HepG2 (cell line): ENCODE results near the gene TOR1A.

Source experiments
- CTCF ChIP-seq: sonication (generic); formaldehyde crosslinking; IDR thresholded peaks from 2 replicates; pipeline ENCODE4 v1.5.0; 2020; ENCODE audit warnings: mild to moderate bottlenecking, missing genetic modification reagents, moderate library complexity
- EED ChIP-seq: sonication (generic); formaldehyde crosslinking; IDR thresholded peaks from 2 replicates; pipeline ENCODE4 v1.5.0; 2020; ENCODE audit warnings: mild to moderate bottlenecking, missing genetic modification reagents
- FOXJ3 ChIP-seq: sonication (generic); formaldehyde crosslinking; IDR thresholded peaks from 2 replicates; pipeline ENCODE4 v1.4.0; 2020; ENCODE audit warnings: missing genetic modification reagents, mild to moderate bottlenecking, borderline replicate concordance
- HCFC1 ChIP-seq: fragments of 150-350 bp; IDR thresholded peaks from 2 replicates; pipeline ENCODE4 v1.6.1; 2014; ENCODE audit warnings: low read depth, low read length
- HNRNPK ChIP-seq: fragments of 200-400 bp; formaldehyde crosslinking; IDR thresholded peaks from 2 replicates; pipeline ENCODE4 v1.6.1; 2018; ENCODE audit warnings: low read length, low read depth, moderate library complexity, mild to moderate bottlenecking; ENCODE audit not compliant: poor library complexity, severe bottlenecking
- MAX ChIP-seq: IDR thresholded peaks from 2 replicates; pipeline ENCODE4 v1.6.1; 2012; ENCODE audit warnings: inconsistent platforms
- MZF1 ChIP-seq: sonication (generic); formaldehyde crosslinking; IDR thresholded peaks from 2 replicates; pipeline ENCODE4 v1.8.1; 2023; ENCODE audit warnings: mild to moderate bottlenecking, missing genetic modification reagents, borderline replicate concordance
- PHF20 ChIP-seq: sonication (generic); formaldehyde crosslinking; IDR thresholded peaks from 2 replicates; pipeline ENCODE4 v1.5.0; 2020; ENCODE audit warnings: mild to moderate bottlenecking, missing genetic modification reagents
- POLR2G ChIP-seq: fragments of 200-400 bp; formaldehyde crosslinking; IDR thresholded peaks from 2 replicates; pipeline ENCODE4 v1.6.1; 2018; ENCODE audit warnings: mild to moderate bottlenecking, low read depth, low read length, moderate library complexity
- SMC3 ChIP-seq: IDR thresholded peaks from 2 replicates; pipeline ENCODE4 v1.6.1; 2011; ENCODE audit warnings: low read length, improper control_type of control experiment
- SP4 ChIP-seq: sonication (generic); formaldehyde crosslinking; IDR thresholded peaks from 2 replicates; pipeline ENCODE4 v1.8.1; 2023; ENCODE audit warnings: mild to moderate bottlenecking, missing genetic modification reagents
- TF ChIP-seq, protein P1 (sequence below): sonication (generic); formaldehyde crosslinking; IDR thresholded peaks from 2 replicates; pipeline ENCODE4 v1.4.0; 2020; ENCODE audit warnings: missing genetic modification reagents

GRCh38 chr9:129823935-129824601, at the start of gene TOR1A:
- TF ChIP-seq PHF20: peak; percentile 92
- peak; percentile 92 for TF ChIP-seq SP4 (CRISPR knock-in tag)
- TF ChIP-seq MAX: peak; percentile 92
- TF ChIP-seq, protein P1, sequence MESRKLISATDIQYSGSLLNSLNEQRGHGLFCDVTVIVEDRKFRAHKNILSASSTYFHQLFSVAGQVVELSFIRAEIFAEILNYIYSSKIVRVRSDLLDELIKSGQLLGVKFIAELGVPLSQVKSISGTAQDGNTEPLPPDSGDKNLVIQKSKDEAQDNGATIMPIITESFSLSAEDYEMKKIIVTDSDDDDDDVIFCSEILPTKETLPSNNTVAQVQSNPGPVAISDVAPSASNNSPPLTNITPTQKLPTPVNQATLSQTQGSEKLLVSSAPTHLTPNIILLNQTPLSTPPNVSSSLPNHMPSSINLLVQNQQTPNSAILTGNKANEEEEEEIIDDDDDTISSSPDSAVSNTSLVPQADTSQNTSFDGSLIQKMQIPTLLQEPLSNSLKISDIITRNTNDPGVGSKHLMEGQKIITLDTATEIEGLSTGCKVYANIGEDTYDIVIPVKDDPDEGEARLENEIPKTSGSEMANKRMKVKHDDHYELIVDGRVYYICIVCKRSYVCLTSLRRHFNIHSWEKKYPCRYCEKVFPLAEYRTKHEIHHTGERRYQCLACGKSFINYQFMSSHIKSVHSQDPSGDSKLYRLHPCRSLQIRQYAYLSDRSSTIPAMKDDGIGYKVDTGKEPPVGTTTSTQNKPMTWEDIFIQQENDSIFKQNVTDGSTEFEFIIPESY (CRISPR knock-in tag): peak; percentile 33
- no peak for TF ChIP-seq MZF1 (CRISPR knock-in tag)
- peak; percentile 74; the same call in 1 of the 2 replicates for TF ChIP-seq FOXJ3
- 0 out of 2 replicates have a peak, but pooled peaks have one; percentile 2 for TF ChIP-seq CTCF (CRISPR knock-in tag)
- TF ChIP-seq HNRNPK: no peak
- peak; percentile 90 for TF ChIP-seq POLR2G
- peak; percentile 89 for TF ChIP-seq HCFC1
- no peak for TF ChIP-seq SMC3
- TF ChIP-seq EED: peak; percentile 85; the same call in 1 of the 2 replicates
